ENCODE measurements around the gene PAPOLB.

DNA sequence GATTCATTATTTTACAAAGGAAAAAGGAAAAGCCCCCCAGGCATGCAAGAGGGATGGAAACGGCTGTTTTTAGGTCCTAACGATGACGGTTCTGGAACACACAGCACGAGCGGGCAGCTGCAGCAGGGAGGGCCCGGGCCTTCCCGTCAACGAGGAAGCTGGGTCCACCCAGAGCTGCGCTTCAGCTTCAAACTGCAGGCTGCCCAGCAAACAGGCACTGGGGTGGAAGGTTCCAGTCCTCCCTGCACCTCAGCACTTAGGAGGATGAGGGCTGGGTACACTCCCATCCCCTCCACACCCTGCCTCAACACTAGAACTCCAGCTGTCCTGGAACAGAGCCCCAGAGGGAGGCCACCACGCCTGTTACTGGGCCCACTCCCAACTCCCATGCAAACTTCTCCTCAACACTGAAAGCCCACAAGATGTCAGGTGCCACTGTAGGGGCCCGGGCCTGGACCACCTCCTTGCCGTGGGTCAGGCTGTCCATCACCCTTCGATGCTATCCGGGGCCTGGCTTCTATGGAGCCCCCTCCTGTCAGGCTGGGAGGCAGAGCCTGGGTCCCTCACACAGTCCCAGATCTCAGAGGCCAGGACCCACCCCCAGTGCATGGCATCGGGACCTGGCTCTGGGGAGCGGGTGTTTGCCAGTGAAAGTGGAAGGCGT lies 33.0 kb downstream of the PAPOLB start:
- TF ChIP-seq, protein P1, sequence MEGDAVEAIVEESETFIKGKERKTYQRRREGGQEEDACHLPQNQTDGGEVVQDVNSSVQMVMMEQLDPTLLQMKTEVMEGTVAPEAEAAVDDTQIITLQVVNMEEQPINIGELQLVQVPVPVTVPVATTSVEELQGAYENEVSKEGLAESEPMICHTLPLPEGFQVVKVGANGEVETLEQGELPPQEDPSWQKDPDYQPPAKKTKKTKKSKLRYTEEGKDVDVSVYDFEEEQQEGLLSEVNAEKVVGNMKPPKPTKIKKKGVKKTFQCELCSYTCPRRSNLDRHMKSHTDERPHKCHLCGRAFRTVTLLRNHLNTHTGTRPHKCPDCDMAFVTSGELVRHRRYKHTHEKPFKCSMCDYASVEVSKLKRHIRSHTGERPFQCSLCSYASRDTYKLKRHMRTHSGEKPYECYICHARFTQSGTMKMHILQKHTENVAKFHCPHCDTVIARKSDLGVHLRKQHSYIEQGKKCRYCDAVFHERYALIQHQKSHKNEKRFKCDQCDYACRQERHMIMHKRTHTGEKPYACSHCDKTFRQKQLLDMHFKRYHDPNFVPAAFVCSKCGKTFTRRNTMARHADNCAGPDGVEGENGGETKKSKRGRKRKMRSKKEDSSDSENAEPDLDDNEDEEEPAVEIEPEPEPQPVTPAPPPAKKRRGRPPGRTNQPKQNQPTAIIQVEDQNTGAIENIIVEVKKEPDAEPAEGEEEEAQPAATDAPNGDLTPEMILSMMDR (IDR thresholded peaks at IDR 0.05; ENCODE audit: poor library complexity): no peak
- TF ChIP-seq EZH2 (IDR thresholded peaks at IDR 0.05; ENCODE audit: borderline replicate concordance): no peak
